HG03095 (cell line): Measurements from ENCODE around the gene LY86.

Source experiments
- ATAC-seq: cut with Tn5 transposase; IDR thresholded peaks from one replicate; pipeline ENCODE4 v1.9.1; 2021; ENCODE audit warnings: moderate library complexity; ENCODE audit not compliant: unreplicated experiment

LY86 gene

GRCh38 chr6:6588064-6588923 is at the start of gene LY86:
Gene LY86, plus strand, starts transcription at chr6:6588720. Its CDS starts 15 bp downstream, at chr6:6588735.
- ATAC-seq, result peak; percentile 41

DNA sequence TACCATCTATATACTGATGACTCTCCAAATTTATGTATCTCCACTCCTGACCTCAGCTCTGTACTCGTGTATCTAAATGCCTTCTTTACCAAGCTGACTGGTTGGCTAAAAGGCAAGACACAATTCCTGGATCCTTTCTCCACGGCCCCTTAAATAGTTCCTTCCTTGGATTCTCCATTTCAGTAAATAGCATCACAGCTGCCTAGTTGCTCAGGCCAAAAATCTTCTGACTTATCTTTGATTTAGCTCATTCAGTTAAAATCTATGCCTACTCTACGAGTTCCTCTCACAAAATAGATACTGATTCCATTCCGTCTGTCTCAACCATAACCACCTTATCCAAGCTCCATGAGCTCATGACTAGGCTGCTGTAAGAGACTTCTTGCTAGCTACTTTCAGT is 49.5 kb upstream of the LY86 start:
- no peak for ATAC-seq

GRCh38 chr6:6542357-6542756 is 46.2 kb upstream of the LY86 start:
- no peak for ATAC-seq

- ATAC-seq, result no peak
Observed at GRCh38 chr6:6543181-6543879, 45.2 kb upstream of the LY86 start.

GRCh38 chr6:6545616-6546317 is 42.8 kb upstream of the LY86 start:
- ATAC-seq, result no peak

DNA sequence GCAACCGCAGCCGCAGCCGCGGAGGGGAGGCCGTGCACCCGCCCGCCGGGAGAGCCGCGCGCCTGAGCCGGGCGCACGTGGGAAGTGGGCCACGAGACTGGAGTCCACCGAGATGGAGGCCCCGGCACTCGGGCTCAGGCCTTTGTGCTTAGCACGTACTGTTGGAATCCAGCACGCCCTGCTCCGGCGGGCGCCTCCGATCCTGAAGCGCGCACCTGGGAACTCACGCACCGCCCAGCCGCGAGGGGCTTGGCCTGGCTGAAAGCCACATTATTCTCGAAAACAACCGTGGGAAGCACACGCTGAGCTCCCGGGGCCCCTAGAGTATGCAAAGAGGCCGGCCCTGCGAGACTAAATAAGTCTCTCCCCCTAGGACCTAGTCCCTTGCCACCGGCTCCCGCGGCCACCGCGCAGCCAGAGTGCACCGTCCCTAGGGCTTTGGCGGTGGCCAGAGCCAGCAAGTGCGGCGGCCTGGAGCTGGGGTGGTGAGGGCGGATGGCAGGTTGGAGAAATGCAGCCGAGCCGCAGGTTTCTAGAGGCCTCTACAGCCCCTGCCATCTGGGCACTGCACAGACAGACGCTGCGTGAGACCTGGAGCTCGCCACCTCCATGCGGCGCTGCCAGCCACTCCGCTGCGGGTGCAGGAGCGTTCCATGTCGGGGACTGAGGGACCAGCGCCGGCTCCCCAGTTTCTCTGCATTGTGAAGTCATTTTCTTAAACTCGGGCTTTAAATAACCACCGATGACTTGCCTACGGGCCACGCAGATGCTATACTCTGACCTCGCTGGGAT is 42.0 kb upstream of the LY86 start:
- peak; percentile 35 for ATAC-seq

DNA sequence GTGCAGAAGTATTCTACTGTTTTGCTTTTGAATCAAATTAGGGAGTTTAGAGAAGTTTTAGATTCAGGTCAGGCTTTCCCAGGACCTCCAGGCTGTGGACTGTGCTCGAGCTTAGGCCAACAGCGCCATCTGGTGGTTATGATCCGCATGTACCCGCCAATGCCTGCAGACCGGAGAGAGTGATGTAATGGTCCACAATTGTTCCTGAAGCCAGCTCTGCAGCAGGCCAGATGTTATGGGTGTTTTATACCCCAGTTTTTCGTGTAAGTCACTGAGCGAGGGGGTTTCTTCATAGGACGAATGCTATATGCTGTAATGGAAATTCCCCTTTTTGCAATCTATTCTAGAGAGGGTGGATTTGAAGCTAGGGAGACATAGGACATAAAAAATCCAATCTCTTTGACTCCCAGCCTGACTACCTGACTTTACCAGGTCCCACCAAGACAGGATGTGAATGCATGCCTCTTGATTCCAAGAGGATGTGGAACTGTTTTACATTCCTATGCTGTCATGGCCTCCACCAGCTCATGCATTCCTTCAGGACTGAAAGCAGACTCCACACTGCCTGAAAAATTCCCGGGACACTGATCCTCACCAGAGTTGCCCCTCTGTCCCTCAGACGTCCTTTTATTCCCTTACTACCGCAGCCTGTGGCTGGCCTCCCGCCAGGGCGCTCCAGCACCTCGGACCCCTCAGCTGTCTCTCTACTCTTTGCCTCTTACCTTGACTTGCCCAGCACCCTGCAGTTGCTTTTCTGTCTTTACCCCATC is 41.2 kb upstream of the LY86 start:
- peak; percentile 91 for ATAC-seq

DNA sequence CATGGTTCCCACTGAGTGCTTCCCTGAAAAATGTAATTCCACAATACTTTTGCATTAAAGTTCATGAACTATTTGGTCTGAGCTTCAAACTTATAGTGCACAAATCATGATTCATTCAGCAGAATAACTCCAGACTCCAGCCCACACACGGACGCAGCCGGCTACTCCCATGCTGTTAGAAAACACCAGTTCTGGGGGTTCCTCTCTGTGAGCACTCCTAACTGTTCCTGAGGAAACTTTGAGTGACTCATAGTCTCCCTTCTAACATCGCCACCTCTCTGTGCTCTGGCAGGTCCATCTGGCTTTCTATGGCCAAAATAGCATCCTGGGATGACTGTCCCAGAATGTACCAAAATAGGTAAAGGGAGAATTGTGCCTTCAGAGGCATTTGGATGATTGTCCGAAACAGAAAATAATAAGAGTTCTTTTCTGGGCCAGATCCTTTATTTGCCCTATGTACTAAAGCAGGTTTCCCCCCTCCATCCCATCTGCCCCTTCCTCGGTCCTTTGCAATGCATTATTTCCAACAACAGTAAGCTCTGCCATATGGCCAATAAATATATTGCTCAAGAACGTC is 32.3 kb upstream of the LY86 start:
- ATAC-seq, result no peak

DNA sequence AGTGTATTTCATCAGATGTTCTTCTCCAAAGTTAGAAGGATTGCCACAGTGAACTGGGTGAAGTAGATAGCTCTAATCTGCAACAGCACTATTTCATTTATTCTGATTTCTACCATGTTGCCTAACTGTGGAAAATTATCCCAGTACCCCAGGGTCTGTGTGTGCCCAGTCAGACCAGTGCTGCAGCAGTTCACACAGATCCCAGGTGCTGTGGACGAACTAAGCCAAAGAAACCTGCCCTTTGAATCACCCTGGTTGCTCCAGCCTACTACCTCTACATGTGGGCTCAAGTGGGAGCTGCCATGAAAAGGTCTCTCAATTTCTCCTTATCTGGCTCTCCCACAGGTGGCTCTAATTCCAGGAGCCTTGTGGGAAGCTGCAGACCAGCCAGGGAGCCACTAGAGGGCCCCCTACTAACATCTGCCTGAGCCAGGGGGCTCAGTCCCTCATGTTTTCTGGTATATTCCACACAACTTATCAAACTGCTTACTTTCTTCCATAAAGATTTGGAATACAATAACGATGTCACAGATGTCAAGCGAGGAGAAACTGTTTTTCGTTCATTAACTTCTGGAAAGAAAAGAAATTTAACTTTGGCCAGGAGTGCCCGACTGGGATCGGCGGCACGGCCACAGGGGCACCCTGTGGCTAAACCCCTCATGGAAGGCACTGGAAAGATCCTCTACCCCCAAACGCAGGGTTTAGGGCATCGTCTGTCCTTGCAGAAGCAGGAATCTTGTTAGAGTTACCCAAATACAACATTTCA is 31.6 kb upstream of the LY86 start:
- ATAC-seq, result no peak

DNA sequence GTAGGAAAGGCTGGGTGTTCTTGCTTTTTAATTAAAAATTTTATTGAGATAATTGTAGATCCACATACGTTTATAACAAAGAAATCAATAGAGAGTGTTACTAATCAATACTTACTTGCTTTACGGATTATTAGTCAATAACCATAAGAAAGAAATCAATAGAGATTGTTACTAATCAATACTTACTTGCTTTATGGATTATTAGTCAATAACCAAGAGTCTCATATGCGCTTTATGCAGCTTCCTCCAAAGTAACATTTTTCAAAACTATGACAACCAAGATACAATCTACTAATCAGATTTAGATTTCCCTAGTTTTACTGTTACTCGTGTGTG is 31.0 kb upstream of the LY86 start:
- ATAC-seq, result no peak

GRCh38 chr6:6557886-6558285 is 30.6 kb upstream of the LY86 start:
- ATAC-seq, result no peak

DNA sequence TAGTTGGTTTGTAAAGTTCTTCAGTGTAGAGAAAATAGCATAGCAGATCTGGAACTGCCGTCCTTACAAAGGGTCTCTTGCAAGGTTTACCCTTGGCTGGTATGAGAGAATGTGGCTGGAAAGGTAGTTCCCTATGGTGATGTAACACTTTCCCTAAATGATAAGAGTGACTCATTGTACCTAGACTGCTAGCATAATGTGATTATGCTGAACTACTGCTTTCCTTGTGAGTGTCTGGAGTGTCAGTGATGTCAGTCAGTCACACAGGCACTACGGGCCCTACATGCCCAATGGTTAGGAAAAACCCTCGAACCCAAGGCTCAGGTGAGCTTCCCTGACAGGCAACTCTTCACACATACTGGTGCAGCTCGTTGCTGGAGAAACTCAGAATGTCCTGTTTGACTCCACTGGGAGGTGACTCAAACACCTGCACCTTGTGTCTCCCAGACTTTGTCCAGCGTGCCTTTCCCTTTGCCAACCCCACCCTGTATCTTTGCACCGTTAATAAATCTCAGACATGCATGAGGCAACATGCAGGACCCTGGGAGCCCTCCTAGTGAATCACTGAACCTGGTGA is 28.4 kb upstream of the LY86 start:
- no peak for ATAC-seq

DNA sequence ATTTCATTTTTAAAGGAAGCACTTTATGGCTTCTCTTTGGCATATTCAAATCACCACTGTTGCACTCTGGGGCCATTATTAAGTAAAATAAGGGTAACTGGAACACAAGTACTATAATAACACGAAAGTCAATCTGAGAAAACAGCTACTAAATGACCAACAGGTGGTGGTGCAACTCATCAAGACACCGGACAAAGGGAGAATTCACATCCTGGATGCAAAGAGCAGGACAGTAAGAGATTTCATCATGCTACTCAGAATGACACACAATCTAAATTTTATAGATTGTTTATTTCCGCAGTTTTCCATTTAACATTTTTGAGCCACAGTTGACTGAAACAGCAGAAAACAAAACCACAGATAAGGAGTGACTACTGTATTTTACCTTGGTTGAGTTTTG is 27.6 kb upstream of the LY86 start:
- ATAC-seq, result no peak

- ATAC-seq, result no peak
Observed at GRCh38 chr6:6564154-6564553, 24.4 kb upstream of the LY86 start.

DNA sequence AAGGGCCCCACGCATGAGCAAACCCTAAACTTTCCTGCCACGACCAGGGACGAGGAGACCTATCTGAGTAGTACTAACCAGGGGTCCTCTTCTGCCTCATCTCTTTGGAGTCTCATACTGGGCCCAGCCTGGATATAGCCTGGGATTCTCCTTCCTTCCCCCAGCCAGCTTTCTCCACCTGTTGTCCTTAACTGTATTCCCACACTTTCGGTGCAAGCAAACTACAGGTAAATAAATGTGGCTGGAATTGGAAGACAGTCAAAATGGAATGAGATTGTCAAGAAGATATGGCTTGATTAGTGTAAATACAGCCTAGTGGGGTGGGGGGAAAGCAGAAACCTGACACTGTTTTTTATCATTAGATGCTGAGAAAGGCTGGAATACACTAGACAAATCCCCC is 23.5 kb upstream of the LY86 start:
- no peak for ATAC-seq

GRCh38 chr6:6565488-6565887 is 23.0 kb upstream of the LY86 start:
- no peak for ATAC-seq

DNA sequence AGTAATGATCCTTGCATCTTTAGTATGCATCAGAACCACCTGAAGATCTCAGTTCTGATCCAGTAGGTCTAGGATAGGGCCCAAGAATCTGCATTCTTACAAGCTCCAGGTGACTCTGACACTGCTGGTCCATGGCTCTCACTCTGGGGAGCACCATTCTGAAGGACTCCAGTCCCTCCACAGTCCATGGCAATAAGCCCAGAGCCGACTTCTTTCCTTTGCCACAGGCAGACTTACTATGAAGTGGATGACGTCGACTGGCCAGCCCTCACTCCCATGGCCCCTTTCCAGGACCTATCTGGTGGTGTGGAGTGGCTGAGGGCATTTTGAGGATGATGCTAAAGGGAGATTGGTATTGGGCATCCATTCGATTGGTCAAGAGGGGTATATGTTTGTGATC is 21.8 kb upstream of the LY86 start:
- ATAC-seq, result no peak

DNA sequence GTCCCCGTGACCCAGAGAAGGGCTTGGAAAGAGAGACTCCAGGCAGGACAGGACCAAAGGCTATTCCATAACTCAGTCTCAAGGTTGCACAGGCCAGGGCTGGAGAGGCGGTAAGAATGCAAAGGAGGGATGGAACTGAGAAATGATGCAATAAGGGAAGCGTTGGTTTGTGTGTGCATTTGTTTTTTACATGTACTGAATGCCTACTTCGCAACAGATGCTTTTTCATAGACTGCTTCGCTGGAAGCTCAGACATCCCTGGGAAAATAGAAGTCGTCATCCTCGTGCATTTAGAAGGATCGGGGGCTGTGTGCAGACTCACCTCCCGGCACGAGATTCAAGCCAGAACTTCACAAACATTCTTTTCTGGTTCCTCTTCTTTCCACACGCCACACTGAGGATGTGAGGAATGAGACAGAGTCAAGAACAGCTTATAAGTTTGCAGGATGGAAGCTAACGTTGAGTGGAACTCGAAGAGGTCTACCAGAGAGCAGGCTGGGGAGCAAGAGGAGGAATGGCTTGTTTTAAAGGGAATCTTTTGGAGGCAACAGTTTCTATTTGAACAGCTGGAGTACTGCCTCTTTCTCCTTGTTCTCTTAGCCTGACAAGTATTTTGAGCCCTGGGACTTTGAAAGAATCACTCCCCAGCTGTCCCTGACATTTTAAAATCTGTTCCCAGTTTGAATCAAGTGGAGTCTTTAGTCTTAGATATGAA is 19.3 kb upstream of the LY86 start:
- no peak for ATAC-seq
